ENCODE data around the gene SLC30A2. TPM values are rescaled to one million over a fixed set of nuclear protein-coding genes. Genes with fewer than 3 reads are reported as not detected.
A peak's percentile ranks its signal among the peaks of the same experiment; 100 is the strongest.

SLC30A2 gene
- total and polyA plus RNA-seq, 9 of the 15 experiments (the other 6 are each of a cell fraction or from before 2014, with no cell fraction given) = 0.01 to 0.18 (median 0.06) TPM; not detected in 3

DNA sequence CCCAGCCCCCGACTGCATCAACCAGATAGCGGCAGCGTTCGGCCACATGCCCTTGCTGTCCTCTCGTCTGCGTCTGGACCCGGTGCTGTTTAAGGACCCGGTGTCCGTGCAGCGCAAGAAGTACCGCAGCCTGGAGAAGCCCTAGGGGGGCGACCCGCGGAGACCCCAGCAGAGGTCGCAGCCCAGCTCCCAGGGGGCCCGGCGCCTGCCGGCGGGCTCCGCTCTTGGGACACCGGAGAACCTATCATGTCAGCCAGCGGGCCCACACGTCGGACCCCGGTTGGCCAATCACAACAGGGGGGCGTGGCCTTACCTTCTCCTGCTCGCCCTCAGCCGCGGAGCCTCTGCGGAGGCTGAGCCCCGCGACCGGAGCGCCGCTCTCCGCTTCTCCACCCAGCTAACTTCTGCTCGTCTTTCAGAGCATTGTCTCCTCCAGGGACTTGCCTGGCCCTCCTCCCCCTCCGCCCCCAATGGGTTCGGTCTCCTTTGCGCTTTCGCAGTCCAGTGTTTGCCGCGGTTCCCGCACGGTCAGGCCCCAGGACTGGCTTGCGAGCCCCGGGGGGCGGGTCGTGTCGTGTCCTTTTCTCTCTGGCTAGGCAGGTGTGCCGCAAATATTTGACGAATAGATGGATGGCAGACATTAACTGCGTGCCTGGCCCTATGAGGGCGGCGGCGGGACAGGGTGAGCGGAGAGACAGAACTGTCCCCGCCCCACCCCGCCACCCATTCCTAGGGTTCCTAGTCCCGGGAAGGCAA, 10.5 kb downstream of the SLC30A2 start (continued):
- TF ChIP-seq THRB (CRISPR knock-in tag; conservative IDR thresholded peaks at IDR 0.05) (no peak), ZNF311 (CRISPR knock-in tag; IDR thresholded peaks at IDR 0.05) (no peak), ZNF644 (tag; IDR thresholded peaks at IDR 0.05; ENCODE audit: low read depth) (no peak), SIX5 (IDR thresholded peaks at IDR 0.05; ENCODE audit: borderline replicate concordance in 1 of 2, insufficient read depth in 1 of 2, low read depth in 1 of 2, low read length in 2 of 2) (no peak), NONO (IDR thresholded peaks at IDR 0.05; ENCODE audit: low read depth in 2 of 2, low read length in 1 of 2) (no peak), BCL6 (CRISPR knock-in tag; IDR thresholded peaks at IDR 0.05) (no peak), JUN (IDR thresholded peaks at IDR 0.05; ENCODE audit: borderline replicate concordance, low read depth, low read length) (peak; percentile 21; the same call in 1 of the 2 replicates), JUN (CRISPR knock-in tag; IDR thresholded peaks at IDR 0.05; ENCODE audit: borderline replicate concordance) (no peak), DPF2 (IDR thresholded peaks at IDR 0.05) (0 out of 2 replicates have a peak, but pooled peaks have one; percentile 43), FOXJ2 (tag; IDR thresholded peaks at IDR 0.05) (no peak), STAG1 (CRISPR knock-in tag; IDR thresholded peaks at IDR 0.05; ENCODE audit: borderline replicate concordance) (no peak), THRAP3 (IDR thresholded peaks at IDR 0.05; ENCODE audit: borderline replicate concordance) (no peak), YBX1 (IDR thresholded peaks at IDR 0.05) (no peak), SRSF1 (IDR thresholded peaks at IDR 0.05; ENCODE audit: low read depth, low read length) (no peak), CC2D1A (IDR thresholded peaks at IDR 0.05) (no peak; the same call in 1 of the 2 replicates), HIVEP1 (CRISPR knock-in tag; IDR thresholded peaks at IDR 0.05) (no peak), TAF9B (IDR thresholded peaks at IDR 0.05; ENCODE audit: partially characterized antibody) (no peak)
- TF ChIP-seq, protein P1, sequence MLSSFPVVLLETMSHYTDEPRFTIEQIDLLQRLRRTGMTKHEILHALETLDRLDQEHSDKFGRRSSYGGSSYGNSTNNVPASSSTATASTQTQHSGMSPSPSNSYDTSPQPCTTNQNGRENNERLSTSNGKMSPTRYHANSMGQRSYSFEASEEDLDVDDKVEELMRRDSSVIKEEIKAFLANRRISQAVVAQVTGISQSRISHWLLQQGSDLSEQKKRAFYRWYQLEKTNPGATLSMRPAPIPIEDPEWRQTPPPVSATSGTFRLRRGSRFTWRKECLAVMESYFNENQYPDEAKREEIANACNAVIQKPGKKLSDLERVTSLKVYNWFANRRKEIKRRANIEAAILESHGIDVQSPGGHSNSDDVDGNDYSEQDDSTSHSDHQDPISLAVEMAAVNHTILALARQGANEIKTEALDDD (IDR thresholded peaks at IDR 0.05) = no peak
- TF ChIP-seq, protein P2, sequence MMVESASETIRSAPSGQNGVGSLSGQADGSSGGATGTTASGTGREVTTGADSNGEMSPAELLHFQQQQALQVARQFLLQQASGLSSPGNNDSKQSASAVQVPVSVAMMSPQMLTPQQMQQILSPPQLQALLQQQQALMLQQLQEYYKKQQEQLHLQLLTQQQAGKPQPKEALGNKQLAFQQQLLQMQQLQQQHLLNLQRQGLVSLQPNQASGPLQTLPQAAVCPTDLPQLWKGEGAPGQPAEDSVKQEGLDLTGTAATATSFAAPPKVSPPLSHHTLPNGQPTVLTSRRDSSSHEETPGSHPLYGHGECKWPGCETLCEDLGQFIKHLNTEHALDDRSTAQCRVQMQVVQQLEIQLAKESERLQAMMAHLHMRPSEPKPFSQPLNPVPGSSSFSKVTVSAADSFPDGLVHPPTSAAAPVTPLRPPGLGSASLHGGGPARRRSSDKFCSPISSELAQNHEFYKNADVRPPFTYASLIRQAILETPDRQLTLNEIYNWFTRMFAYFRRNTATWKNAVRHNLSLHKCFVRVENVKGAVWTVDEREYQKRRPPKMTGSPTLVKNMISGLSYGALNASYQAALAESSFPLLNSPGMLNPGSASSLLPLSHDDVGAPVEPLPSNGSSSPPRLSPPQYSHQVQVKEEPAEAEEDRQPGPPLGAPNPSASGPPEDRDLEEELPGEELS (CRISPR knock-in tag; IDR thresholded peaks at IDR 0.05; ENCODE audit: borderline replicate concordance) = no peak
- TF ChIP-seq, protein P3, sequence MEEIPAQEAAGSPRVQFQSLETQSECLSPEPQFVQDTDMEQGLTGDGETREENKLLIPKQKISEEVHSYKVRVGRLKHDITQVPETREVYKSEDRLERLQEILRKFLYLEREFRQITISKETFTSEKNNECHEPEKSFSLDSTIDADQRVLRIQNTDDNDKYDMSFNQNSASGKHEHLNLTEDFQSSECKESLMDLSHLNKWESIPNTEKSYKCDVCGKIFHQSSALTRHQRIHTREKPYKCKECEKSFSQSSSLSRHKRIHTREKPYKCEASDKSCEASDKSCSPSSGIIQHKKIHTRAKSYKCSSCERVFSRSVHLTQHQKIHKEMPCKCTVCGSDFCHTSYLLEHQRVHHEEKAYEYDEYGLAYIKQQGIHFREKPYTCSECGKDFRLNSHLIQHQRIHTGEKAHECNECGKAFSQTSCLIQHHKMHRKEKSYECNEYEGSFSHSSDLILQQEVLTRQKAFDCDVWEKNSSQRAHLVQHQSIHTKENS (CRISPR knock-in tag; IDR thresholded peaks at IDR 0.05) = no peak
